ENCODE measurements around the gene HMCN1.
"Not testable (repeated sequence)": the region's sequence is repeated elsewhere in the genome, so short reads cannot be mapped to it uniquely, and the experiment has no call there.

- not testable (repeated sequence) for TF ChIP-seq CTCF, MYC (IDR thresholded peaks at IDR 0.05; ENCODE audit: low read depth, low read length)
These were observed 428.7 kb downstream of the HMCN1 start for GRCh38 chr1:186162895-186163294.
